Testis (tissue), 2 donors: ENCODE results near the gene C1RL.

ENCODE experiments used
- POLR2A ChIP-seq: fragments of 450-650 bp; IDR thresholded peaks from one replicate; pipeline ENCODE4 v1.6.1; 2017; ENCODE audit warnings: antibody characterized with exemption, mild to moderate bottlenecking, moderate library complexity
- TF ChIP-seq, protein P1 (sequence below), 3 experiments: fragments of 450-650 bp in 2 of 3; fragments of 200-600 bp in 1 of 3; sonication (generic) in 1 of 3; IDR thresholded peaks; one replicate each; pipeline ENCODE4 v1.5.1; 2016 to 2019; ENCODE audit warnings: antibody characterized with exemption in 3 of 3, mild to moderate bottlenecking in 2 of 3, moderate library complexity in 1 of 3

DNA sequence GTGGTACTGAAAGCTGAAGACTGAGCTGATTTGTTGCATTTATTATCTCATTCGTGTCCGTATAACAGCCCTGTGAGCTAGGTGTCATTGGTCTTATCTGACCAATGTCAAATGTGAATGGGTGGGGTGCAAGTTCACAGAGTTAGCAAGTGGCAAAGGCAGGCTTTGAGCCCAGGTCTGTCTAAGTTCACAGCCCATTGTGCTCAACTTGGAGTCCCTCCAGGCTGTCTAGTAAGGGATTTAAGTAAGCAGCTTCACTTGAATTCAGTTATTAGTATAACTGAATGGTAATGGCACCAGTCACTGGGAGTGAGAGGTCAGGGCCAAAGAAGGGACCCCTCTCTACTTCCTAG is 40.0 kb downstream of the C1RL start:
- TF ChIP-seq POLR2A, result no peak
- TF ChIP-seq, protein P1, sequence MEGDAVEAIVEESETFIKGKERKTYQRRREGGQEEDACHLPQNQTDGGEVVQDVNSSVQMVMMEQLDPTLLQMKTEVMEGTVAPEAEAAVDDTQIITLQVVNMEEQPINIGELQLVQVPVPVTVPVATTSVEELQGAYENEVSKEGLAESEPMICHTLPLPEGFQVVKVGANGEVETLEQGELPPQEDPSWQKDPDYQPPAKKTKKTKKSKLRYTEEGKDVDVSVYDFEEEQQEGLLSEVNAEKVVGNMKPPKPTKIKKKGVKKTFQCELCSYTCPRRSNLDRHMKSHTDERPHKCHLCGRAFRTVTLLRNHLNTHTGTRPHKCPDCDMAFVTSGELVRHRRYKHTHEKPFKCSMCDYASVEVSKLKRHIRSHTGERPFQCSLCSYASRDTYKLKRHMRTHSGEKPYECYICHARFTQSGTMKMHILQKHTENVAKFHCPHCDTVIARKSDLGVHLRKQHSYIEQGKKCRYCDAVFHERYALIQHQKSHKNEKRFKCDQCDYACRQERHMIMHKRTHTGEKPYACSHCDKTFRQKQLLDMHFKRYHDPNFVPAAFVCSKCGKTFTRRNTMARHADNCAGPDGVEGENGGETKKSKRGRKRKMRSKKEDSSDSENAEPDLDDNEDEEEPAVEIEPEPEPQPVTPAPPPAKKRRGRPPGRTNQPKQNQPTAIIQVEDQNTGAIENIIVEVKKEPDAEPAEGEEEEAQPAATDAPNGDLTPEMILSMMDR (IDR thresholded peaks at IDR 0.05), result no peak
